Measurements from ENCODE around the gene CARD11.

DNA sequence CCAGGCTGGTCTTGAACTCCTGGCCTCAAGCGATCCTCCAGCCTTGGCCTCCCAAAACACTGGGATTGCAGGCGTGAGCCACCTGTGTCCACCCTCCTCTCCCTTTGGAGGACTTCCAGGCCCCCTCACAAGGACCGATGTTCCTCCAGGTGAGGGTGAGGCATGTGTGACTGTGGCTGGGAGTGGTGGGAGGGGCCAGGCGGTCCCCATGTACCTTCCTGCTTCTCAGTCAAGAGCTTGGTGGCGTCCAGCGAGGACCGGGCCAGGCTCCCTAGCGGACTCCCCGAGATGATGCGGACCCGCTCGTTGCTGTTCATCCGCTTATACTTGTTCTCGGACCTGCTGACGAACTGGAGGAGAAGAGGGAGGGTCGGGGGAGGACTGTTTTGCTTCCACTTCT, 128.6 kb downstream of the CARD11 start:
- TF ChIP-seq, protein P1, sequence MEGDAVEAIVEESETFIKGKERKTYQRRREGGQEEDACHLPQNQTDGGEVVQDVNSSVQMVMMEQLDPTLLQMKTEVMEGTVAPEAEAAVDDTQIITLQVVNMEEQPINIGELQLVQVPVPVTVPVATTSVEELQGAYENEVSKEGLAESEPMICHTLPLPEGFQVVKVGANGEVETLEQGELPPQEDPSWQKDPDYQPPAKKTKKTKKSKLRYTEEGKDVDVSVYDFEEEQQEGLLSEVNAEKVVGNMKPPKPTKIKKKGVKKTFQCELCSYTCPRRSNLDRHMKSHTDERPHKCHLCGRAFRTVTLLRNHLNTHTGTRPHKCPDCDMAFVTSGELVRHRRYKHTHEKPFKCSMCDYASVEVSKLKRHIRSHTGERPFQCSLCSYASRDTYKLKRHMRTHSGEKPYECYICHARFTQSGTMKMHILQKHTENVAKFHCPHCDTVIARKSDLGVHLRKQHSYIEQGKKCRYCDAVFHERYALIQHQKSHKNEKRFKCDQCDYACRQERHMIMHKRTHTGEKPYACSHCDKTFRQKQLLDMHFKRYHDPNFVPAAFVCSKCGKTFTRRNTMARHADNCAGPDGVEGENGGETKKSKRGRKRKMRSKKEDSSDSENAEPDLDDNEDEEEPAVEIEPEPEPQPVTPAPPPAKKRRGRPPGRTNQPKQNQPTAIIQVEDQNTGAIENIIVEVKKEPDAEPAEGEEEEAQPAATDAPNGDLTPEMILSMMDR (IDR thresholded peaks at IDR 0.05), result no peak
- TF ChIP-seq POLR2A (IDR thresholded peaks at IDR 0.05; ENCODE audit: low read depth), result no peak

Measured in esophagus muscularis mucosa (tissue), 3 donors.